HCT116 (cell line): ENCODE data around the gene ANKRD29. TPM values are rescaled to one million over a fixed set of nuclear protein-coding genes. Genes with fewer than 3 reads are reported as not detected.

Experiments used
- ATAC-seq: fragments of 200-7000 bp; cut with Tn5 transposase; 2 replicates; pipeline ENCODE4 v1.9.1; 2020; ENCODE audit warnings: mild to moderate bottlenecking, moderate library complexity
- BruUV-seq: library from RNA; stranded (reverse); fragments of 400-500 nt; replicated peaks from 2 replicates; lab custom pipeline; 2021; lab: Mats Ljungman, UMichigan
- CTCF ChIA-PET: fragments of 300-600 bp; sonication (Branson Sonifier 250); formaldehyde crosslinking; loops from one replicate; lab custom pipeline; 2021; ENCODE audit warnings: antibody characterized with exemption; lab: Charles Lee
- POLR2A ChIA-PET: fragments of 300-600, 350-600 bp; sonication (Branson Sonifier 250); formaldehyde crosslinking; loops from one replicate; lab custom pipeline; 2021; ENCODE audit warnings: antibody characterized with exemption; lab: Charles Lee
- RAD21 ChIA-PET, 2 experiments: fragments of 300-600 bp; sonication (Branson Sonifier 250); formaldehyde crosslinking; loops; one replicate each; lab custom pipeline; 2023; ENCODE audit warnings: low total read pairs in 2 of 2; ENCODE audit not compliant: uncharacterized antibody in 2 of 2, unreplicated experiment in 2 of 2, low non-redundant PET in 1 of 2; lab: Charles Lee
- DNase-seq: peaks from one replicate; pipeline ENCODE4 v3.0.0-alpha.2; 2010; ENCODE audit warnings: low read depth, low spot score
- H2AFZ ChIP-seq: fragments of 200-600 bp; shearing (Covaris generic), sonication (generic); 2 replicates; pipeline ENCODE4 v1.6.1; 2017; ENCODE audit warnings: low read depth, mixed run types, mixed read lengths, antibody characterized with exemption, low read length; ENCODE audit not compliant: poor library complexity, severe bottlenecking
- H3K27ac ChIP-seq: 2 replicates; pipeline ENCODE4 v1.5.1; 2012; ENCODE audit warnings: low read depth, low read length
- H3K27me3 ChIP-seq: fragments of 200-600 bp; sonication (generic); 2 replicates; pipeline ENCODE4 v1.6.1; 2016; ENCODE audit warnings: mixed run types, low read length, mixed read lengths; ENCODE audit not compliant: insufficient read depth
- H3K36me3 ChIP-seq, 2 experiments: fragments of 200-500 bp in 1 of 2; fragments of 200-600 bp in 1 of 2; sonication (Bioruptor generic) in 1 of 2; sonication (generic) in 1 of 2; 2 replicates each; pipeline versions ENCODE4 v1.5.1 to v1.6.1; 2014 to 2016; ENCODE audit warnings: low read length in 2 of 2, inconsistent platforms in 1 of 2, mixed read lengths in 1 of 2, mixed run types in 1 of 2; ENCODE audit not compliant: insufficient read depth in 2 of 2, control insufficient read depth in 1 of 2
- H3K4me1 ChIP-seq, 2 experiments: fragments of 200-600 bp in 1 of 2; sonication (generic) in 1 of 2; 2 replicates each; pipeline versions ENCODE4 v1.5.1 to v1.6.1; 2012 to 2017; ENCODE audit warnings: low read length in 2 of 2, inconsistent platforms in 1 of 2, mild to moderate bottlenecking in 1 of 2, mixed read lengths in 1 of 2, mixed run types in 1 of 2, moderate library complexity in 1 of 2; ENCODE audit not compliant: insufficient read depth in 2 of 2, control insufficient read depth in 1 of 2
- H3K4me2 ChIP-seq: fragments of 200-600 bp; sonication (generic); 2 replicates; pipeline ENCODE4 v1.6.1; 2017; ENCODE audit warnings: mixed run types, low read length, mixed read lengths
- H3K4me3 ChIP-seq, 2 experiments: fragments of 200-600 bp in 1 of 2; sonication (generic) in 1 of 2; replicated peaks in 1 of 2; 2 replicates each; pipeline ENCODE4 v1.5.1; 2011 to 2016; ENCODE audit warnings: low read length in 2 of 2, control low read depth in 1 of 2, low read depth in 1 of 2, mild to moderate bottlenecking in 1 of 2, mixed read lengths in 1 of 2, mixed run types in 1 of 2
- H3K79me2 ChIP-seq: fragments of 200-600 bp; sonication (generic); 2 replicates; pipeline ENCODE4 v1.6.1; 2017; ENCODE audit warnings: mild to moderate bottlenecking, mixed run types, low read length, moderate library complexity, mixed read lengths; ENCODE audit not compliant: insufficient read depth
- H3K9ac ChIP-seq: fragments of 200-600 bp; sonication (generic); 2 replicates; pipeline ENCODE4 v1.6.1; 2016; ENCODE audit warnings: low read length, mixed read lengths
- H3K9me2 ChIP-seq: fragments of 200-600 bp; sonication (generic), shearing (Covaris generic); 2 replicates; pipeline ENCODE4 v1.6.1; 2017; ENCODE audit warnings: mixed run types, mild to moderate bottlenecking, moderate library complexity; ENCODE audit not compliant: insufficient read depth
- H3K9me3 ChIP-seq, 2 experiments: fragments of 200-500 bp in 1 of 2; fragments of 200-600 bp in 1 of 2; sonication (Bioruptor generic) in 1 of 2; sonication (generic) in 1 of 2; 2 replicates each; pipeline ENCODE4 v1.6.1; 2014 to 2017; ENCODE audit warnings: low read length in 2 of 2, mixed read lengths in 2 of 2, inconsistent platforms in 1 of 2, low read depth in 1 of 2, mild to moderate bottlenecking in 1 of 2, mixed run types in 1 of 2, moderate library complexity in 1 of 2; ENCODE audit not compliant: control insufficient read depth in 1 of 2, insufficient read depth in 1 of 2
- H4K20me1 ChIP-seq: fragments of 200-600 bp; sonication (generic), shearing (Covaris generic); 2 replicates; pipeline ENCODE4 v1.6.1; 2017; ENCODE audit warnings: mixed run types, mild to moderate bottlenecking, moderate library complexity; ENCODE audit not compliant: insufficient read depth
- CBX3 ChIP-seq: IDR thresholded peaks from 2 replicates; pipeline ENCODE4 v1.6.1; 2012; ENCODE audit warnings: low read depth
- CTCF ChIP-seq, 3 experiments: fragments of 200-600 bp in 1 of 3; sonication (generic) in 1 of 3; IDR thresholded peaks in 2 of 3; conservative IDR thresholded peaks in 1 of 3; 2 replicates each; pipeline ENCODE4 v1.5.1; 2012 to 2017; ENCODE audit warnings: low read depth in 2 of 3, low read length in 2 of 3, antibody characterized with exemption in 1 of 3, borderline replicate concordance in 1 of 3, control low read depth in 1 of 3, mild to moderate bottlenecking in 1 of 3, mixed read lengths in 1 of 3, mixed run types in 1 of 3, moderate library complexity in 1 of 3; ENCODE audit not compliant: insufficient read depth in 1 of 3
- EGR1 ChIP-seq: IDR thresholded peaks from 2 replicates; pipeline ENCODE4 v1.6.1; 2012; ENCODE audit warnings: low read depth
- EZH2phosphoT487 ChIP-seq: fragments of 200-600 bp; IDR thresholded peaks from 2 replicates; pipeline ENCODE4 v1.6.1; 2018; ENCODE audit warnings: antibody characterized with exemption, borderline replicate concordance
- FOSL1 ChIP-seq: IDR thresholded peaks from 2 replicates; pipeline ENCODE4 v1.6.1; 2012; ENCODE audit warnings: low read depth
- POLR2A ChIP-seq: IDR thresholded peaks from 2 replicates; pipeline ENCODE4 v1.7.0; 2011; ENCODE audit warnings: borderline replicate concordance; ENCODE audit not compliant: insufficient read depth, insufficient read length; ENCODE audit errors: extremely low read depth
- POLR2AphosphoS5 ChIP-seq: IDR thresholded peaks from 2 replicates; pipeline ENCODE4 v1.6.1; 2011; ENCODE audit warnings: mild to moderate bottlenecking, low read depth, low read length, moderate library complexity
- RAD21 ChIP-seq: IDR thresholded peaks from 2 replicates; pipeline ENCODE4 v1.6.1; 2012; ENCODE audit warnings: low read depth, mild to moderate bottlenecking
- SP1 ChIP-seq: IDR thresholded peaks from 2 replicates; pipeline ENCODE4 v1.6.1; 2012; ENCODE audit warnings: low read depth
- SRF ChIP-seq: IDR thresholded peaks from 2 replicates; pipeline ENCODE4 v1.6.1; 2012; ENCODE audit warnings: low read depth
- YY1 ChIP-seq: IDR thresholded peaks from 2 replicates; pipeline ENCODE4 v1.6.1; 2011; ENCODE audit warnings: low read length, low read depth, moderate library complexity, mild to moderate bottlenecking; ENCODE audit not compliant: insufficient replicate concordance; ENCODE audit errors: extremely low read depth
- ZFX ChIP-seq: fragments of 450-650 bp; IDR thresholded peaks from 2 replicates; pipeline ENCODE4 v1.6.1; 2017
- intact Hi-C: fragments of 100-400 bp; cut with micrococcal nuclease; formaldehyde crosslinking; loops from 2 replicates; pipeline ENCODE4 v1.10.0; 2022
- total RNA-seq: library from RNA; stranded (reverse); gene quantifications from one replicate; pipeline ENCODE4 v1.2.1, GENCODE V29; 2021; ENCODE audit not compliant: unreplicated experiment

The ANKRD29 gene
- total RNA-seq, 1 experiment from 2014 or later: 8.8 TPM

GRCh38 chr18:23701017-23701416, 38.3 kb upstream of the ANKRD29 start:
- no peaks in the 10 kb centered on the region for H3K27me3 ChIP-seq
- no peaks in the 10 kb centered on the region for H3K79me2 ChIP-seq
- ChIA-PET POLR2A (no interaction called here), RAD21 (no interaction called here), CTCF (interaction anchor here (1.3 kb wide), 1 partner anchor 79 kb away, joined by 5 read pairs; no protein-coding TSS in a partner anchor)
- peaks cover 17 to 27% of the 10 kb centered on the region in 2 experiments for H3K4me1 ChIP-seq
- no peaks in the 10 kb centered on the region for H3K9me3 ChIP-seq
- DNase-seq: no peak
- no peak overlapping the region for H3K9ac ChIP-seq
- no peak overlapping the region for H3K4me2 ChIP-seq
- H2AFZ ChIP-seq: no peak overlapping the region
- H3K4me3 ChIP-seq: no peak overlapping the region
- no peaks in the 10 kb centered on the region for H3K36me3 ChIP-seq
- TF ChIP-seq EZH2phosphoT487 (no peak), POLR2A (no peak), CBX3 (no peak), RAD21 (no peak), FOSL1 (no peak), ZFX (no peak), SP1 (no peak), POLR2AphosphoS5 (no peak), EGR1 (no peak), YY1 (no peak), SRF (no peak), CTCF (IDR thresholded peaks at IDR 0.05 in 2 of 3, conservative IDR thresholded peaks at IDR 0.05 in 1 of 3; ENCODE audit: borderline replicate concordance in 1 of 3, insufficient read depth in 1 of 3, low read depth in 2 of 3, low read length in 2 of 3) (no peak)
- ATAC-seq: no peak
- intact Hi-C loops: loop anchor here (10.0 kb wide), 1 partner anchor 414 kb away; no protein-coding TSS in a partner anchor
- BruUV-seq: no TSS peak
- H3K9me2 ChIP-seq: no peaks in the 10 kb centered on the region
- no peak overlapping the region for H3K27ac ChIP-seq
- H4K20me1 ChIP-seq: no peaks in the 10 kb centered on the region
